ENCODE results near the gene DVL3.
"Not testable (repeated sequence)": the region's sequence is repeated elsewhere in the genome, so short reads cannot be mapped to it uniquely, and the experiment has no call there.

Gene DVL3

DNA sequence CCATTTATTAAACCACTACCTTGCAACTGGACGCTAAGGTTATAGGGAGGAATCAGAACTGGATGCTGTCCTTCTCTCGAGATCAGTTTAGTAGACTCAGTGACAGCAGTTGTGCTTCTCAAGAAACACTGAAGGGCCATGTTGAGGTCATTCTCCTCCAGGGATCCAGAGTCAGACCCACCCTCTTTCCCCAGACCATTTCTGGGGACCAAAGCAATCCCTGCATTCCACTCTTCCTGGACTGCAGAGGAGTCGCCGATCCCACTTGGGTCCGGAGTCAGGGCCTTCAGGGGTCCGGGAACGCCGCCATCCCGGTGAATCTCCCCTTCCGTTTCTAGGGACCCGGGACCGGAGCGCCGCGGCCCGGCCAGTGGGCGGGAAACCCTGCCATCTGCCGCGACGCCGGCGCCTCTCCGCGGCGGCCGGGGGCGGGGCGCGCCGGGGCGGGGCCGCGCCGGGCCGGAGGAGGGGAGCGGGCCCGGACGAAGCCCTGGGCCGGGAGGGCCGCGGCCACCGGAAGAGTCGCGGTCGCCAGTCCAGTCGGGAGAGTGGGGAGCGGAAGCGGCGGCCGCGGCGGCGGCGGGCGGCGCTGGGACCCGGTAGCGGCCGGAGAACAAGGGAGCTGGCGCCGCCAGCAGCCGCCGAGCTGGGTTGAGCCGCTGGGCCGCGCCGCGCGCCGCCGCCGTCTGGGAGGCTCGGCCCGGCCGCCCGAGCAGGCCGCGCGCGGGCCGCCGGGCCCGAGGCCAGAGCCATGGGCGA is at the start of gene DVL3:
DVL3 (plus strand) TSS at position 493 of the 759 bp plus-strand sequence; CDS start at position 752, 259 bp downstream.
- DNase-seq (ENCODE audit: low spot score in 2 of 2) (peak; percentile 24 to 66), ATAC-seq (ENCODE audit: low read depth) (peak; percentile 77)
- peak within 1 kb of the TSS; percentile 70 for H3K27ac Mint-ChIP-seq
- H3K4me3 Mint-ChIP-seq, result peak within 1 kb of the TSS; percentile 96
- peaks cover 16% of the 10 kb centered on the region for H3K4me1 Mint-ChIP-seq
- H3K9me3 Mint-ChIP-seq, result no peaks in the 10 kb centered on the region
- H3K27me3 Mint-ChIP-seq, result no peaks in the 10 kb centered on the region
- H3K36me3 Mint-ChIP-seq, result no peaks in the 10 kb centered on the region

DNA sequence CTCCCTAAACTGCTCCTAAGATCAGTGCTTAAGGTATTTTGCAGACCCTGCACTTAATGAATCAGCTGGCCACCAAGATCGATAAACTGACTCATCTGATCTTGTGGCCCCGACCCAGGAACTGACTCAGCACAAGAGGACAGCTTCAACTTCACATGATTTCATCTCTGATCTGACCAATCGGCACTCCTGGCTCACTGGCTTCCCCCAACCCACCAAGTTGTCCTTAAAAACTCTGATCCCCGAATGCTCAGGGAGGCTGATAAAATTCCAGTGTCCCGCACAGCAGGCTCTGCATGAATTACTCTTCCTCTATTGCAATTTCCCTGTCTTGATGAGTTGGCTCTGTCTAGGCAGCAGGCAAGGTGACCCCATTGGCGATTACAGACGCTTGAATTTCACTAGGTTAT is 44.9 kb upstream of the DVL3 start:
- DNase-seq (ENCODE audit: low spot score in 2 of 2) (no peak), ATAC-seq (ENCODE audit: low read depth) (no peak)
- Mint-ChIP-seq H3K27ac (no peak overlapping the region), H3K4me1 (no peaks in the 10 kb centered on the region), H3K4me3 (no peak overlapping the region), H3K27me3 (peaks cover 4% of the 10 kb centered on the region), H3K9me3 (no peaks in the 10 kb centered on the region), H3K36me3 (no peaks in the 10 kb centered on the region)

DNA sequence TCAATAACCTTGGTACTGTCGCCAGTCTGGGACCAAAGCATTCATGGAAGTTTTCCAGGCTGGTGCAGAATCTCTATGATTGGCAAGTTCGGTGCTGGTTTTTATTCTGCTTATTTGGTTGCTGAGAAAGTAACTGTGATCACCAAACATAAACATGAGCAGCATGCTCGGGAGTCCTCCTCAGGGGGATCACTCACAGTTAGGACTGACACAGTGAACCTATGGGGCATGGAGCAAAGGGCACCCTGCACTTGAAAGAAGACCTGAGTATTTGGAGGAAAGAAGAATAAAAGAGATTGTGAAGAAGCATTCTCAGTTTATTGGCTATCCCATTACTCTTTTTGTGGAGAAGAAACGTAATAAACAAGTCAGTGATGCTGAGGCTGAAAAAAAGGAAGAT is 39.2 kb upstream of the DVL3 start:
- no peak for ATAC-seq (ENCODE audit: low read depth)
- no peaks in the 10 kb centered on the region for H3K9me3 Mint-ChIP-seq
- no peak for DNase-seq (ENCODE audit: low spot score in 2 of 2)
- no peak overlapping the region for H3K4me3 Mint-ChIP-seq
- peaks cover 9% of the 10 kb centered on the region for H3K27me3 Mint-ChIP-seq
- no peaks in the 10 kb centered on the region for H3K4me1 Mint-ChIP-seq
- no peak overlapping the region for H3K27ac Mint-ChIP-seq
- peaks cover 13% of the 10 kb centered on the region for H3K36me3 Mint-ChIP-seq

DNA sequence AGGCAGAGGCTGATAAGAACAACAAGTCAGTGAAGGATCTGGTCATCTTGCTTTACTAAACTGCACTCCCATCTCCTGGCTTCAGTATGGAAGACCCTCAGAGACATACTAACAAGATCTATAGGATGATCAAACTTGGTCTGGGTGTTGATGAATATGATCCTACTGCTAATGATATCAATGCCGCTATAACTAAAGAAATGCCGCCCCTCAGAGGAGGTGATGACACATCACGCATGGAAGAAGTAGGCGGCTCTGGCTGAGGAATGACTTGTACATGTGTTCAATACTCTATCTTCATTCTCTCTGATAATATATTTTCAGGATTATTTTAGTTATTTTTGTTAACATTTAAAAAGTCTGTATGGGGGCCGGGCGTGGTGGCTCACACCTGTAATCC is 37.5 kb upstream of the DVL3 start:
- DNase-seq (ENCODE audit: low spot score in 2 of 2), result no peak
- Mint-ChIP-seq H3K36me3 (peaks cover 13% of the 10 kb centered on the region), H3K4me1 (no peaks in the 10 kb centered on the region), H3K27me3 (peaks cover 9% of the 10 kb centered on the region), H3K27ac (no peak overlapping the region), H3K9me3 (no peaks in the 10 kb centered on the region), H3K4me3 (no peak overlapping the region)
- ATAC-seq (ENCODE audit: low read depth), result no peak

DNA sequence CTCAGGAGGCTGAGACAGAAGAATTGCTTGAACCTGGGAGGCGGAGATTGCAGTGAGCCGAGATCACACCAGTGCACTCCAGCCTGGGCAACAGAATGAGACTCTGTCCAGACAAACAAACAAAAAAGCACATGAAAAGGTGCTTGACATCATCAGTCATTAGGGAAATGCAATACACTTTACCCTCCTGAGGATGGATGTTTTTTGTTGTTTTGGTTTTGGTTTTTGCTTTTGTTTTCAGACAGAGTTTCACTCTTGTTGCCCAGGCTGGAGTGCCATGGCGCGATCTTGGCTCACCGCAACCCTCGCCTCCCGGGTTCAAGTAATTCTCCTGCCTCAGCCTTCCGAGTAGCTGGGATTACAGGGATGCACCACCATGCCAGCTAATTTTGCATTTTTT is 34.1 kb upstream of the DVL3 start:
- ATAC-seq (ENCODE audit: low read depth); H3K27me3 Mint-ChIP-seq; H3K4me1 Mint-ChIP-seq; H3K27ac Mint-ChIP-seq; H3K4me3 Mint-ChIP-seq; DNase-seq (ENCODE audit: low spot score in 2 of 2); H3K9me3 Mint-ChIP-seq: not testable (repeated sequence)
- H3K36me3 Mint-ChIP-seq, result peaks cover 12% of the 10 kb centered on the region

DNA sequence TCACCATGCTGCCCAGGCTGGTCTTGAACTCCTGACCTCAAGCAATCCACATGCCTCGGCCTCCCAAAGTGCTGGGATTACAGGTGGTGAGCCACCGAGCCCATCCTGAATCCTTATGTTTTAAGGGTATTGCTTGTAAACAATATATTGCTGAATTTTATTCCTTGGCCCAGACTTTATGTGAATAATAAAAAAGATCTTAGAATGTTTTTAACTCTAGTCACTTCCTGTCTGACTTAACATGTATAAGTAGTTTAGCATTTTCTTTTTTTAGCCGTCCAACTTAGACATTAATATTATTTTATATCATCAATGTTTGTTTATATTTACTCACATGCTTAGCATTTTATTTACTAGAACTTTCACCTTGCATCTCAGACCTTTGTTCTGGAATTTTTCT is 29.2 kb upstream of the DVL3 start:
- Mint-ChIP-seq H3K36me3 (no peaks in the 10 kb centered on the region), H3K27ac (no peak overlapping the region), H3K4me1 (no peaks in the 10 kb centered on the region), H3K4me3 (no peak overlapping the region), H3K9me3 (no peaks in the 10 kb centered on the region), H3K27me3 (peaks cover 2% of the 10 kb centered on the region)
- ATAC-seq (ENCODE audit: low read depth) (no peak), DNase-seq (ENCODE audit: low spot score in 2 of 2) (no peak)

DNA sequence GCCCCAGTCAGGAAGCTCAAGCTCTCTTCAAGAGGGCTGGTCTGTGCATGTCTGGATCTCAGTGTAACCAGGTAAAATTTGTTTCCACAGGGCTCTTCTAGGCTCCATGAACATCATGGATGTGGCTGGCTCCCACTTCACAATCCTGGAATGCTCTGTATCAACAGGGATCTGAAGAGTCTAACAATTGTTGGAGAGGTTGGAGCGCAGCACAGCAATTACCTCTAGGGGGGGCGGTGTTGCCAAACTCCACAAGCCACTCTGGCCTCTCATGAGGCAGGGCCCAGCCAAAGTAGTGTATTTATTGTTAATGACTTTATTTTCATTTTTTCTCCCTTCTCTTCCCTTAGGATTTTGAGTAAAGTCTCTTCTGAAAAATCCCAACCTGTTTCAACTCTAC is 26.2 kb upstream of the DVL3 start:
- DNase-seq (ENCODE audit: low spot score in 2 of 2), result no peak
- Mint-ChIP-seq H3K27ac (no peak overlapping the region), H3K9me3 (no peaks in the 10 kb centered on the region), H3K36me3 (no peaks in the 10 kb centered on the region), H3K4me3 (no peak overlapping the region), H3K4me1 (peaks cover 3% of the 10 kb centered on the region), H3K27me3 (no peaks in the 10 kb centered on the region)
- ATAC-seq (ENCODE audit: low read depth), result no peak

DNA sequence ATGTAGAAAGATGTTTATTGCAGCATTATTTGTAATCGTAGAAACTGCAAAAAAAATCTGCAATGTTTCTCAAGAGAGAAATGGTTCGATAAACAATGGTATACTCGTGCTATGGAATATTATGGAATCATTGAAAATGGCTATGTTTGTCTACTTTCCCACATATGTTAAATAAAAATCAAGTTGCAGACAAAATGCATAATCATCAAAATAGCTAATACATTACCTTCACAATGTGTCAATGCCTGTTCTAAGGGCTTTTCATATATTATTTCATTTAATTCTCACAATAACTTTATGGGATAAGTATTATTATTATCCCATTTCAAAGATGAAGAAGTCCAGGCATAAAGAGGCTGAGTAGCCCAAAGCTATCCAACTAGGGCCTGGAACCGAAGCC is 22.2 kb upstream of the DVL3 start:
- ATAC-seq (ENCODE audit: low read depth) (no peak), DNase-seq (ENCODE audit: low spot score in 2 of 2) (no peak)
- Mint-ChIP-seq H3K4me1 (peaks cover 28% of the 10 kb centered on the region), H3K4me3 (no peak overlapping the region), H3K9me3 (no peaks in the 10 kb centered on the region), H3K36me3 (peaks cover 4% of the 10 kb centered on the region), H3K27me3 (no peaks in the 10 kb centered on the region), H3K27ac (no peak overlapping the region)

DNA sequence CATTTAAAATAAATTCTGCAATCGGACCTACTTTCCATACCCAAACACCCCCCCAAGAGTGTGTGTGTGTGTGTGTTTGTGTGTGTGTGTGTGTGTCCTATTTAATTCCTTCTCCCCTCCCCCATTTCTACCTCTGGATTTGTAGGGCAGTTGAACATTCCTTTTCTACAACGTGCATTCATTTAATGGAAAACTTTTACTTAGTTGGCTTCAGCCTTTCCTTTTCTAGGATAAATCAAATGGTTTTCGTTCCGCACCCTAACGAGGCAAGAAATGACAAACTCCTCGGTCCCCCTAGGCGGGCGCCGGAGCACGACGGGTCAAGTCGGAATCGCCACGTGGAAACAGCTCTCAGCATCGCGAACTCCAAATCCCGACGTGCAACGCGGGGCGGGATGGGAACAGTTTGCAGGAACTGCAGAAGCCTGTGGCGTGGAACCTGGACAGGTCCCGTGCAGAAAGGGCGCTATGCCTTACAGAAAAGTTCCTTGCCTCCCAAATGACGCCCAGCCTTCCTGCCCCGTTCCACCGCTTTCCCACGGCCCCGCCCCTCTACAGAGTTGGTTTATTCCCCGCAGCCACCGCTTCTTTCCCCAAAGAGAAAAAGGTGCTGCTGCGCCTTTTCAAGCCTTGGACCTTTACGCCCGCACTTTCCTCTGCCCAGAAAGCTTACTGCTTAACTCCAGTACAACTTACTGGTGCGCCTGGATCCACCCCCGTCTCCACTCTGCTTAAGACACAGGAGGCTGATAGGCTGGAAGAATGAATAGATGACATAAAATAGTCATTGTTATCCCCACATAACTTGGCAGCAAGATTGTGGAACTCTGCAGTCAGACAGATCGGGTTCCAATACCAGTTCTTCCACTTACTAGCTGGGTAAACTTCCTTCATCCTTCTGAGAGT is 21.1 kb upstream of the DVL3 start:
- H3K9me3 Mint-ChIP-seq, result no peaks in the 10 kb centered on the region
- no peaks in the 10 kb centered on the region for H3K27me3 Mint-ChIP-seq
- peaks cover 4% of the 10 kb centered on the region for H3K36me3 Mint-ChIP-seq
- peak overlapping the region; percentile 90 for H3K27ac Mint-ChIP-seq
- peak overlapping the region; percentile 91 for H3K4me3 Mint-ChIP-seq
- ATAC-seq (ENCODE audit: low read depth) (no peak), DNase-seq (ENCODE audit: low spot score in 2 of 2) (no peak)
- H3K4me1 Mint-ChIP-seq, result peaks cover 28% of the 10 kb centered on the region

DNA sequence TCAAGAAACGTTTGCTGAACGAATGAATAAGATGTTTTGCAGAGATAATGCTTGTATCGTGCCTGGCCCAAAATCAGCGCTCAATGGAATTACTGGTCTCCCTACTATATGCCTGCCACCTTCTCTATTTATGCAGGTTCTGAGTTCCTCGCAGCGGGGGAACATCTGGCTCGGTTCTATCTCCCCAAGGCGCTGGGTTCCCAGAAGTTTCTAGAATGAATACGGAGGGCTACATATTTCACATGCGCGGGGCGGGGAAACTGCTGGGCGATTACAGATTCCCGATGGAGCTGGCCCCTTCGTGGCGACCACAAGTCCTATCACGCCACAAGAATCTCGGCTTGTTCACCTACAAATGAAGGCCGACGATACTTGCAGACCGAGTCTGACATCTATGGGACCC is 20.4 kb upstream of the DVL3 start:
- Mint-ChIP-seq H3K9me3 (no peaks in the 10 kb centered on the region), H3K4me3 (peak overlapping the region; percentile 91), H3K27me3 (no peaks in the 10 kb centered on the region), H3K4me1 (peaks cover 28% of the 10 kb centered on the region), H3K27ac (peak overlapping the region; percentile 90), H3K36me3 (peaks cover 4% of the 10 kb centered on the region)
- ATAC-seq (ENCODE audit: low read depth) (peak; percentile 18), DNase-seq (ENCODE audit: low spot score in 2 of 2) (no peak)

DNA sequence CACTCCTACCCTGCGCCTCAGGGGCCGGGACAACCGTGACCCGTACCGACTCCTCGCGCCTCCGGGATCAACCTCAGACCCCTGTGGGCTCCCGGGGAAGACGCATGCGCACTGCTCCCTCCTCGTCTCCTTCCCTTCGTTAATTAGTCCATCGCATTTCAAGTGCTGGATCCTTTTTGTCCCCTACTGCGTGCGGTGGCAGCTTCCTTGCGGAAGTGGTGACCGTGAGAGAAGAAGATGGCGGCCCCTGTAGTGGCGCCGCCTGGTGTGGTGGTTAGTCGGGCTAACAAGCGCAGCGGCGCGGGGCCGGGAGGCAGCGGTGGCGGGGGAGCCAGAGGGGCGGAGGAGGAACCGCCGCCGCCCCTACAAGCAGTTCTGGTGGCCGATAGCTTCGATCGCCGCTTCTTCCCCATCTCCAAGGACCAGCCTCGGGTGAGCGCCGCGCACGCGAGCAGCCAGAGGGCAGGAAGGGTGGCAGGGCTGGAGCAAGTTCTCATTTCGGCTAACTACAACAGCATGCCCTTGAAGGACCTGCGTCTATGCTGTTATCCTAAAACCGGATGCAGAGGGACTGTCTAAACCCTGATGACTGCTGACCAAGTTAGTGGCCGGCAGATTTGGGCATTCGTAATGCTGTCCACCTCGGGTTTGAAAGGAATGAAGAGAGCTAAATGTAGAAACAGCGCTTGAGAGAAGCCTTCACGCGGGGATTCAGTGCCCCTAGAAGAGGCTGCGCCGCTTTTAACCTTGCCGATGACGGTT is 19.8 kb upstream of the DVL3 start, which contains the start of gene EIF2B5:
EIF2B5 (plus strand) TSS at position 210 of the 762 bp plus-strand sequence; CDS start at position 238, 28 bp downstream.
- Mint-ChIP-seq H3K27ac (peak within 1 kb of the TSS; percentile 90), H3K4me3 (peak within 1 kb of the TSS; percentile 91), H3K9me3 (no peaks in the 10 kb centered on the region), H3K36me3 (peaks cover 6% of the 10 kb centered on the region), H3K4me1 (peaks cover 28% of the 10 kb centered on the region), H3K27me3 (no peaks in the 10 kb centered on the region)
- DNase-seq (ENCODE audit: low spot score in 2 of 2), result peak; percentile 65 to 78
- peak; percentile 89 for ATAC-seq (ENCODE audit: low read depth)

DNA sequence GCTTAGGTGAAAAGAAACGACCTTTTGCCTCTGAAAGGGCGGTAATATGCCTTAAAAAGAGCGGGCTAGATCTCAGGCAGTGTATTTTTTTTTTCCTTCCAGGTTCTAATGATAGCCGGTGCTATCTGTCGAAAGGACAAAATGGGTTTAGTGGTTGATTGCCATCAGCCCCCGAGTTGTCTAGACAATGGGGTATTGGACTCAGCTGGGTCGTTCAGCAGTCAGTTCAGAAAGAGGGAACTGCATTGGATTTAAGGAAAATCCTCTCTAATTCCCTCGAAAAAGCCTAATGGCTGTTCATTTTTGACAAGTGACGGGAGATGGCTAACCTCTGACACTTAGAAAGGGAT is 19.3 kb upstream of the DVL3 start:
- Mint-ChIP-seq H3K27me3 (no peaks in the 10 kb centered on the region), H3K27ac (peak overlapping the region; percentile 90)

DNA sequence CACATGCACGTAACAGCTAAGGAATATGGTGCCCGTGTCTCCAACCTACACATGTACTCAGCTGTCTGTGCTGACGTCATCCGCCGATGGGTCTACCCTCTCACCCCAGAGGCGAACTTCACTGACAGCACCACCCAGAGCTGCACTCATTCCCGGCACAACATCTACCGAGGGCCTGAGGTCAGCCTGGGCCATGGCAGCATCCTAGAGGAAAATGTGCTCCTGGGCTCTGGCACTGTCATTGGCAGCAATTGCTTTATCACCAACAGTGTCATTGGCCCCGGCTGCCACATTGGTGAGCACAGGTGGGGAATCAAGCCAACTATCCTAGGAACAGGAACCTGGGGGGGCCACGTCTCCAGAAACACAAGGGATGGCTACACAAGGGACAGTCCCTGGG is 14.7 kb upstream of the DVL3 start:
- no peak for ATAC-seq (ENCODE audit: low read depth)
- Mint-ChIP-seq H3K4me1 (peaks cover 22% of the 10 kb centered on the region), H3K27ac (no peak overlapping the region), H3K27me3 (no peaks in the 10 kb centered on the region), H3K4me3 (no peak overlapping the region), H3K9me3 (no peaks in the 10 kb centered on the region), H3K36me3 (peaks cover 26% of the 10 kb centered on the region)
- DNase-seq (ENCODE audit: low spot score in 2 of 2), result no peak

More for the DNA sequence above, 19.3 kb upstream of the DVL3 start:
- ATAC-seq (ENCODE audit: low read depth), result no peak
- Mint-ChIP-seq H3K4me1 (peaks cover 28% of the 10 kb centered on the region), H3K4me3 (peak overlapping the region; percentile 91), H3K36me3 (peaks cover 9% of the 10 kb centered on the region), H3K9me3 (no peaks in the 10 kb centered on the region)
- DNase-seq (ENCODE audit: low spot score in 2 of 2), result no peak

DNA sequence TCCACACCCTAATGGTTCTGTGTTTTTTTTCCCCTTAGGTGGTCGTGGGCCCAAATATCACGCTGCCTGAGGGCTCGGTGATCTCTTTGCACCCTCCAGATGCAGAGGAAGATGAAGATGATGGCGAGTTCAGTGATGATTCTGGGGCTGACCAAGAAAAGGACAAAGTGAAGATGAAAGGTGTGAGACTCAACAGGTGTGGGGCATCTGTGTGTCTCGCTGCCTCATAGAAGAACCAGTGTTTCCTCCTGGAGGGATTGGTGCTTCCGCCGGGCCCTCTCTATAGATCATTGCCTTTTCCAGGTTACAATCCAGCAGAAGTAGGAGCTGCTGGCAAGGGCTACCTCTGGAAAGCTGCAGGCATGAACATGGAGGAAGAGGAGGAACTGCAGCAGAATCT is 13.0 kb upstream of the DVL3 start:
- ATAC-seq (ENCODE audit: low read depth) (no peak), DNase-seq (ENCODE audit: low spot score in 2 of 2) (no peak)
- Mint-ChIP-seq H3K9me3 (no peaks in the 10 kb centered on the region), H3K36me3 (peaks cover 26% of the 10 kb centered on the region), H3K4me1 (peaks cover 6% of the 10 kb centered on the region), H3K27me3 (no peaks in the 10 kb centered on the region), H3K4me3 (no peak overlapping the region), H3K27ac (no peak overlapping the region)
